ENCODE data around the gene TDP1.

Gene TDP1

GRCh38 chr14:89907655-89908054 lies 48.1 kb upstream of the TDP1 start:
- TF ChIP-seq GABPA (IDR thresholded peaks at IDR 0.05; ENCODE audit: low read depth): no peak
- TF ChIP-seq CTCF (IDR thresholded peaks at IDR 0.05; ENCODE audit: insufficient read depth, low read length): no peak
- TF ChIP-seq, protein P1, sequence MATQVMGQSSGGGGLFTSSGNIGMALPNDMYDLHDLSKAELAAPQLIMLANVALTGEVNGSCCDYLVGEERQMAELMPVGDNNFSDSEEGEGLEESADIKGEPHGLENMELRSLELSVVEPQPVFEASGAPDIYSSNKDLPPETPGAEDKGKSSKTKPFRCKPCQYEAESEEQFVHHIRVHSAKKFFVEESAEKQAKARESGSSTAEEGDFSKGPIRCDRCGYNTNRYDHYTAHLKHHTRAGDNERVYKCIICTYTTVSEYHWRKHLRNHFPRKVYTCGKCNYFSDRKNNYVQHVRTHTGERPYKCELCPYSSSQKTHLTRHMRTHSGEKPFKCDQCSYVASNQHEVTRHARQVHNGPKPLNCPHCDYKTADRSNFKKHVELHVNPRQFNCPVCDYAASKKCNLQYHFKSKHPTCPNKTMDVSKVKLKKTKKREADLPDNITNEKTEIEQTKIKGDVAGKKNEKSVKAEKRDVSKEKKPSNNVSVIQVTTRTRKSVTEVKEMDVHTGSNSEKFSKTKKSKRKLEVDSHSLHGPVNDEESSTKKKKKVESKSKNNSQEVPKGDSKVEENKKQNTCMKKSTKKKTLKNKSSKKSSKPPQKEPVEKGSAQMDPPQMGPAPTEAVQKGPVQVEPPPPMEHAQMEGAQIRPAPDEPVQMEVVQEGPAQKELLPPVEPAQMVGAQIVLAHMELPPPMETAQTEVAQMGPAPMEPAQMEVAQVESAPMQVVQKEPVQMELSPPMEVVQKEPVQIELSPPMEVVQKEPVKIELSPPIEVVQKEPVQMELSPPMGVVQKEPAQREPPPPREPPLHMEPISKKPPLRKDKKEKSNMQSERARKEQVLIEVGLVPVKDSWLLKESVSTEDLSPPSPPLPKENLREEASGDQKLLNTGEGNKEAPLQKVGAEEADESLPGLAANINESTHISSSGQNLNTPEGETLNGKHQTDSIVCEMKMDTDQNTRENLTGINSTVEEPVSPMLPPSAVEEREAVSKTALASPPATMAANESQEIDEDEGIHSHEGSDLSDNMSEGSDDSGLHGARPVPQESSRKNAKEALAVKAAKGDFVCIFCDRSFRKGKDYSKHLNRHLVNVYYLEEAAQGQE (IDR thresholded peaks at IDR 0.05; ENCODE audit: insufficient replicate concordance, low read depth): no peak
- no peak for TF ChIP-seq SPI1 (IDR thresholded peaks at IDR 0.05; ENCODE audit: borderline replicate concordance, low read depth)
- no peak for TF ChIP-seq POLR2AphosphoS5 (IDR thresholded peaks at IDR 0.05; ENCODE audit: low read depth)
- Histone ChIP-seq H3K27me3 (ENCODE audit: insufficient read depth, poor library complexity, severe bottlenecking) (no peaks in the 10 kb centered on the region), H3K27ac (replicated peaks) (no peak overlapping the region), H3K4me3 (replicated peaks; ENCODE audit: insufficient read depth, low read length) (no peak overlapping the region)
- no peak for DNase-seq (ENCODE audit: low read depth in 1 of 2, low spot score in 1 of 2)

DNA sequence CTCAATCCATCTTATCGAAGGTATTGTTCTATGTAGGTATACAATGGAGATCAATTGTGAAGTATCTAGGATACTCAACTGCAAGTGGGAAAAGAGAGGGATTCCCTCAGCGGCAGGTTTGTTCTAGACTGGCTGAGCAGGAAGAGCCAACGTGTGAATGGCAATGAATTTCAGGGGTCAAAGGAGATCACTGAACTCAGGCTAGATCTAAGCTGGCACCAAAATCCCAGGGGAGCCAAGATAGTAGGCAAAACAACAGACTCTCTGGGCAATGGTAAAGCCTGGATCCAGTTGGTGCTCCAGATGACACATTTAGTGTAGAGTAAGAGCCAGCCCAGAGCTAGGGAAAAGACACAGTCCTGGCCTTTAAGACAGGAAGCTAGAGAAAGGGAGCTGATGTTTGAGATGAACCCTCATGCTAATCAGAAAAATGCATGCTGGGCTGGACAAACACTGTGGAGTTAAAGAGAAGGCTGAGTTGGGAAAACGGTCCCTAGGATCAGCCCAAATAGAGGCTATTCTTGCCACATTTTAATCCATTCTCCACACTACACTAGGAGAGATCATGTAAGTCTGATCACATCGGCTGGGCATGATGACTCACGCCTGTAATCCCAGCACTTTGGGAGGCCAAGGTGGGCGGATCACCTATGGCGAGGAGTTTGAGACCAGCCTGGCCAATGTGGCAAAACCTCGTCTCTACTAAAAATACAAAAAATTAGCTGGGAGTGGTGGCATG lies 46.8 kb upstream of the TDP1 start:
- no peak for DNase-seq (ENCODE audit: low read depth in 1 of 2, low spot score in 1 of 2)
- TF ChIP-seq, protein P1 (IDR thresholded peaks at IDR 0.05; ENCODE audit: insufficient replicate concordance, low read depth): no peak
- TF ChIP-seq SPI1 (IDR thresholded peaks at IDR 0.05; ENCODE audit: borderline replicate concordance, low read depth) (no peak), CTCF (IDR thresholded peaks at IDR 0.05; ENCODE audit: insufficient read depth, low read length) (no peak), POLR2AphosphoS5 (IDR thresholded peaks at IDR 0.05; ENCODE audit: low read depth) (no peak), GABPA (IDR thresholded peaks at IDR 0.05; ENCODE audit: low read depth) (no peak)
- H3K27me3 ChIP-seq (ENCODE audit: insufficient read depth, poor library complexity, severe bottlenecking): no peaks in the 10 kb centered on the region
- H3K27ac ChIP-seq (replicated peaks): no peak overlapping the region
- no peak overlapping the region for H3K4me3 ChIP-seq (replicated peaks; ENCODE audit: insufficient read depth, low read length)

- no peak for DNase-seq (ENCODE audit: low read depth in 1 of 2, low spot score in 1 of 2)
- no peak overlapping the region for H3K27ac ChIP-seq (replicated peaks)
- no peaks in the 10 kb centered on the region for H3K27me3 ChIP-seq (ENCODE audit: insufficient read depth, poor library complexity, severe bottlenecking)
- H3K4me3 ChIP-seq (replicated peaks; ENCODE audit: insufficient read depth, low read length): no peak overlapping the region
- TF ChIP-seq GABPA (IDR thresholded peaks at IDR 0.05; ENCODE audit: low read depth): no peak
- no peak for TF ChIP-seq CTCF (IDR thresholded peaks at IDR 0.05; ENCODE audit: insufficient read depth, low read length)
- TF ChIP-seq, protein P1 (IDR thresholded peaks at IDR 0.05; ENCODE audit: insufficient replicate concordance, low read depth): no peak
- no peak for TF ChIP-seq POLR2AphosphoS5 (IDR thresholded peaks at IDR 0.05; ENCODE audit: low read depth)
- no peak for TF ChIP-seq SPI1 (IDR thresholded peaks at IDR 0.05; ENCODE audit: borderline replicate concordance, low read depth)
These were observed 46.1 kb upstream of the TDP1 start for GRCh38 chr14:89909586-89909985.

Measured in HL-60 (cell line).